Heart left ventricle (tissue), 13 donors: ENCODE measurements around the gene MTX1.
A peak's percentile ranks its signal among the peaks of the same experiment; 100 is the strongest.

Experiments used
- CTCF ChIP-seq, 12 donors: fragments of 200-600 bp; sonication (generic) in 4 of 12; IDR thresholded peaks; one replicate each; pipeline versions ENCODE4 v1.5.0 to v1.8.0; 2018 to 2022; ENCODE audit warnings: antibody characterized with exemption in 12 of 12, mild to moderate bottlenecking in 5 of 12
- POLR2A ChIP-seq, 2 donors: fragments of 450-650 bp; IDR thresholded peaks; one replicate each; pipeline ENCODE4 v1.6.1; 2017; ENCODE audit warnings: antibody characterized with exemption in 2 of 2, mild to moderate bottlenecking in 2 of 2, moderate library complexity in 2 of 2
- donor health status: ischemic (EF 13 %, LVEDD 7.1; RV severe dilation, severe dysfunction).
- donor health status: DM: no; HTN: yes; CAD: no.
- donor health status: DM: no; HTN: no; CAD: no.
- donor health status: ischemic (EF 25% LVEDD 6.9; RV normal size, moderate dysfunction).
- donor health status: ischemic (EF 25% LVEDD 5.7; RV mildly dilated, moderate dysfunction).
- donor health status: ischemic (EF 35%, LVEDD 5.7; RV mildly dilated, moderate dysfunction).
- donor health status: nonischemic (EF 11% LVEDD 7.7; RV severe dilation, severe dysfunction).
- donor health status: DM: yes; HTN: yes; CAD: no.
- donor health status: PGD.
- donor health status: ischemic (EF 29% LVEDD 5.4; RV normal size, mild dysfunction).
- donor health status: nonischemic (EF 23%, LVEDD 6.1; RV moderate dilation, normal function).

GRCh38 chr1:155227261-155228095, 19.0 kb downstream of the MTX1 start:
- TF ChIP-seq CTCF (IDR thresholded peaks at IDR 0.05) (no peak), POLR2A (IDR thresholded peaks at IDR 0.05) (peak in 1 of 2 donors; percentile 81)
